ENCODE results near the gene ODC1.

Gene ODC1

DNA sequence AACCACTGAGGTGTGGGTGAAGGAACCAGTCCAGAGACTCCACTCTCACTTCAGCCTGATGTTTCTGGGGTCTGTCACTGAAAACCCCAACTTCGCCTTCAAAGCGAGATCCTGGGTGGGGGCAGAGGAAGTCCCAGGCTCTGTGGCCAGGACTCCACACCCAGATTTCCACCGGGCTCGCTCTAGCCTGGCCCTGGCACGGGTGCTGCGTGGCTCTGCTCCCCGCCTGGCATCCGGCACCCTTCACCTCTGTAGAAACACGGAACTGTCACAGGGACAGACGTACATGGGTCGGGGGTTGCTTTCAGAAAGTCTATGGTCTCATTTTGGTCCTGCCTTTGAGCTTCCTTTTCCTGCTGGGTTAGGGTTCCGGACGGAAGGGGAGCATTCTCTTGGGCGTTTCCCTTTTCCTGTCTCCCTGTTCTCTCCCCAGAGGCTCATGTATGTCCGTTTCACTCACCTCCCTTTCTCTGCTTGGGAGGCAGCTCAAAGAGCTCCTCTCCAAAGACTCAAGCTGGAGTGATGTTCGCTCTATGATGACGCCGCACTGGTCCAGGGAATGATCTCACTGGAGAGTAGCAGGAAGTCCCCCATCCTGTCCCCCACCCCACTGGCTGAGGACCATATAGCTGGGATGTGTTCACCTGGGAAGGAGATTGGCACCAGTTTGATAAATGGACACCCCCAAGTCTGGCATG lies 41.5 kb downstream of the ODC1 start:
- Histone ChIP-seq H3K4me1 (ENCODE audit: control insufficient read depth, insufficient read depth, low read length) (no peaks in the 10 kb centered on the region), H3K4me3 (ENCODE audit: low read depth, low read length) (no peak overlapping the region), H3K9me3 (ENCODE audit: control insufficient read depth, insufficient read depth, low read length) (no peaks in the 10 kb centered on the region), H3K36me3 (ENCODE audit: control insufficient read depth, insufficient read depth, low read length) (no peaks in the 10 kb centered on the region), H3K9ac (ENCODE audit: low read depth, low read length) (no peak overlapping the region), H3K27me3 (ENCODE audit: control insufficient read depth, insufficient read depth, low read length) (no peaks in the 10 kb centered on the region)

GRCh38 chr2:10406016-10406415 lies 42.1 kb downstream of the ODC1 start:
- Histone ChIP-seq H3K9ac (ENCODE audit: low read depth, low read length) (no peak overlapping the region), H3K4me3 (ENCODE audit: low read depth, low read length) (no peak overlapping the region), H3K27me3 (ENCODE audit: control insufficient read depth, insufficient read depth, low read length) (no peaks in the 10 kb centered on the region), H3K36me3 (ENCODE audit: control insufficient read depth, insufficient read depth, low read length) (no peaks in the 10 kb centered on the region), H3K9me3 (ENCODE audit: control insufficient read depth, insufficient read depth, low read length) (no peaks in the 10 kb centered on the region), H3K4me1 (ENCODE audit: control insufficient read depth, insufficient read depth, low read length) (no peaks in the 10 kb centered on the region)

DNA sequence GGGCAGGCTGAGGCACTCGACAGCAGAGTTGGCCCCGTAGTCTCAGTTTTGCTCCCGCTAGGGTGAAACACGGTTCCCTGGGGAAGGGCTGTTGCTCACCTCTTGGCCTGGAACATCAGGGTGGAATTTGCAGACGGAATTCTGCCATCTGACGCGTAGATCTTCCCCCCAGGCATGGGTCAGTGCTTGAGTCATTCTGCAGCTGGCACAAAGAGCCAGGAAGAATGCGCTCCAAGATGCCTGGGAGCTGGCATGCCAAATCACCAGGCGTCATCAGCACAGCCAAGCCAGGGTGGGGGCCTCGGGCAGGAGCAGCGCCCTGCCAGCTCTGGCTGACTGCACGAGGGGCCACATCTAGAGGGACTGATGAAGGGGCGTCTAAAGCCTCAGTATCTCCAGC lies 42.7 kb downstream of the ODC1 start:
- Histone ChIP-seq H3K36me3 (ENCODE audit: control insufficient read depth, insufficient read depth, low read length) (no peaks in the 10 kb centered on the region), H3K27me3 (ENCODE audit: control insufficient read depth, insufficient read depth, low read length) (no peaks in the 10 kb centered on the region), H3K9me3 (ENCODE audit: control insufficient read depth, insufficient read depth, low read length) (no peaks in the 10 kb centered on the region), H3K4me3 (ENCODE audit: low read depth, low read length) (no peak overlapping the region), H3K9ac (ENCODE audit: low read depth, low read length) (no peak overlapping the region), H3K4me1 (ENCODE audit: control insufficient read depth, insufficient read depth, low read length) (no peaks in the 10 kb centered on the region)

DNA sequence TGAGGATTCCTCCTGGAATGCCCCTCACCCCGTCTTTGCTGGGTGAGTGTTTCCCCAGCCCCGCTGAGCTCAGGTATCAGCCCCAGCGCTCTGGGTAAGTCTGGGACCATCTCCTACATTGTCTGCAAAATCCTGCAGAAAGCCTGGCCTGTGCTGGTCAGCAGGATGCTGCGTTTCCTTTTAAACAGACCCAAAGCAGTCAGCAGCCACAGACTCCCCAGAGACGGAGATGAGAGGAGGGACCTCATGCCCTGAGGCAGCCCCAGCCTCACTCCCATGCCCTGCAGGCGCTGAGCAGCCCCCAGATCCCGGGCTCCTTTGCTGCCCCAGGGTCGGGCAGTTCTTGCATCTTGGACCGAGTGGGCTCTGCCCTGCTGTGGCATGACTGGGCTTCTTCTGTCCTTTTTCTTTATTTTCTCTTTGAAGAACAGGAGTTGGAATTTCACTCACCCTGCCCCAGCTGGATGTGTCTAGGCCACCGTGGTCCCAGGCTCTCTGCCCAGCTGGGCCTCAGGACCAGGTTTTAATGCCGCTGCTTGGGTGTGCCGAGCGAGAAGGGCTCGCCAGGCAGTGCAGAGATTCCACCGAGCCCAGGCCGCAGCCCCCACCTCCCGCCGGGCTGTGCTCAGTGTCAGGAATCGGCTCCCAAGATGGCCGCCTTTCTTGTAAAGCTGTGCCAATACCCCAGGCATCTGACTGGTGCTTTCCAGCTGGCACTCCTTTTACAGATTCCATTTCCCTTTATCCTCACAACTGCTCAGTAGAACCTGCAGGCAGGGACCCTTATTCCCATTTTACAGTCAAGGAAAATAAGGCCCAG lies 43.6 kb downstream of the ODC1 start:
- Histone ChIP-seq H3K9ac (ENCODE audit: low read depth, low read length) (no peak overlapping the region), H3K4me1 (ENCODE audit: control insufficient read depth, insufficient read depth, low read length) (no peaks in the 10 kb centered on the region), H3K36me3 (ENCODE audit: control insufficient read depth, insufficient read depth, low read length) (no peaks in the 10 kb centered on the region), H3K27me3 (ENCODE audit: control insufficient read depth, insufficient read depth, low read length) (no peaks in the 10 kb centered on the region), H3K9me3 (ENCODE audit: control insufficient read depth, insufficient read depth, low read length) (no peaks in the 10 kb centered on the region), H3K4me3 (ENCODE audit: low read depth, low read length) (no peak overlapping the region)

DNA sequence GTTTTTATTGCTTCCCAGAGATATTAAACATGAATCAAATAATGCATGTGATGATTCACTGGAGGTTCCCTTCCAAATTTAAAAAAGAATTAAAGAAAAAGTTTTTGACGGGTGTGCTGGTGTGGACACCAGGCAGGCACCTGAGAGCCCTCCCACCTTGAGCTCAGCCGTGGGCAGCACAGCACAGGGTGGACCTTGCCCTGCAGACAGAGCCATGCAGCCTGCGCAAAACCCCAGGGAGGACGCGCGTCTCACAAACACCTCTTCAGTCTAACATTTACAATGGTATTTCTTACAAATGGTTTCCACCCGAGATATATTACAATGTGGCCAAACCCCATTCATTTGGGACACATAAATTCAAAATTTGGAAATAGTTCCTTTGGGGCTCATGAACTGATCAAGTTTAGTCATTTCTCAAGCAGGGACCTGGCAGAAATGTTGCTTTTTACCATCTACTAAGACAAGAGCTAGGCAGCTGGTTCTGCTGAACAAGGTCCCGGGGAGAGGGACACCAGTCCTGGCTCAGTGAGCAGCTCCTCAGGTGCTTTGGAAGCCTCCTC lies 45.4 kb downstream of the ODC1 start:
- no peak overlapping the region for H3K4me3 ChIP-seq (ENCODE audit: low read depth, low read length)
- no peaks in the 10 kb centered on the region for H3K36me3 ChIP-seq (ENCODE audit: control insufficient read depth, insufficient read depth, low read length)
- H3K4me1 ChIP-seq (ENCODE audit: control insufficient read depth, insufficient read depth, low read length) = no peaks in the 10 kb centered on the region
- H3K9me3 ChIP-seq (ENCODE audit: control insufficient read depth, insufficient read depth, low read length) = no peaks in the 10 kb centered on the region
- H3K27me3 ChIP-seq (ENCODE audit: control insufficient read depth, insufficient read depth, low read length) = no peaks in the 10 kb centered on the region
- no peak overlapping the region for H3K9ac ChIP-seq (ENCODE audit: low read depth, low read length)

DNA sequence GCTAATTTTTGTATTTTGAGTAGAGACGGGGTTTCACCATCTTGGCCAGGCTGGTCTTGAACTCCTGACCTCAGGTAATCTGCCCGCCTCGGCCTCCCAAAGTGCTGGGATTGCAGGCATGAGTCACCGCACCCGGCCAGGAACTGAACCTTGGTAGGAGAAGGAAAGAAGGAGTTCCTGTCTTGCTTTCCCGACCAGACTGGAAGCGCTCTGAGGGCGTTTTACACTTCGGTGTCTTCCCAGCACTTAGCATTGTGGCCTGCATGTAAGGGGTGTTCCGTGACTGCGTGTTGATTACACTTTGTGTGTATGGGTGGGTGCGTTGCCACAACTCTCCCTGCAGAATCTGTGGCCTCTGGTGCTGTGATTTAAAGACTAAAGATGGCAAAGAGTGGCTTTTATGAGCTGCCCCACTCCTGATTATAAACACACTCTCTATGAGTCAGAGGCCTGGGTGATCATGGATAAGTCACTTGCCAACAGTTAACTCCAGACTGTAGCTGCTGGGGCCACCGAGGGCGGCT lies 46.0 kb downstream of the ODC1 start:
- no peak overlapping the region for H3K9ac ChIP-seq (ENCODE audit: low read depth, low read length)
- H3K4me1 ChIP-seq (ENCODE audit: control insufficient read depth, insufficient read depth, low read length) = no peaks in the 10 kb centered on the region
- no peaks in the 10 kb centered on the region for H3K9me3 ChIP-seq (ENCODE audit: control insufficient read depth, insufficient read depth, low read length)
- no peaks in the 10 kb centered on the region for H3K27me3 ChIP-seq (ENCODE audit: control insufficient read depth, insufficient read depth, low read length)
- H3K4me3 ChIP-seq (ENCODE audit: low read depth, low read length) = no peak overlapping the region
- H3K36me3 ChIP-seq (ENCODE audit: control insufficient read depth, insufficient read depth, low read length) = no peaks in the 10 kb centered on the region

DNA sequence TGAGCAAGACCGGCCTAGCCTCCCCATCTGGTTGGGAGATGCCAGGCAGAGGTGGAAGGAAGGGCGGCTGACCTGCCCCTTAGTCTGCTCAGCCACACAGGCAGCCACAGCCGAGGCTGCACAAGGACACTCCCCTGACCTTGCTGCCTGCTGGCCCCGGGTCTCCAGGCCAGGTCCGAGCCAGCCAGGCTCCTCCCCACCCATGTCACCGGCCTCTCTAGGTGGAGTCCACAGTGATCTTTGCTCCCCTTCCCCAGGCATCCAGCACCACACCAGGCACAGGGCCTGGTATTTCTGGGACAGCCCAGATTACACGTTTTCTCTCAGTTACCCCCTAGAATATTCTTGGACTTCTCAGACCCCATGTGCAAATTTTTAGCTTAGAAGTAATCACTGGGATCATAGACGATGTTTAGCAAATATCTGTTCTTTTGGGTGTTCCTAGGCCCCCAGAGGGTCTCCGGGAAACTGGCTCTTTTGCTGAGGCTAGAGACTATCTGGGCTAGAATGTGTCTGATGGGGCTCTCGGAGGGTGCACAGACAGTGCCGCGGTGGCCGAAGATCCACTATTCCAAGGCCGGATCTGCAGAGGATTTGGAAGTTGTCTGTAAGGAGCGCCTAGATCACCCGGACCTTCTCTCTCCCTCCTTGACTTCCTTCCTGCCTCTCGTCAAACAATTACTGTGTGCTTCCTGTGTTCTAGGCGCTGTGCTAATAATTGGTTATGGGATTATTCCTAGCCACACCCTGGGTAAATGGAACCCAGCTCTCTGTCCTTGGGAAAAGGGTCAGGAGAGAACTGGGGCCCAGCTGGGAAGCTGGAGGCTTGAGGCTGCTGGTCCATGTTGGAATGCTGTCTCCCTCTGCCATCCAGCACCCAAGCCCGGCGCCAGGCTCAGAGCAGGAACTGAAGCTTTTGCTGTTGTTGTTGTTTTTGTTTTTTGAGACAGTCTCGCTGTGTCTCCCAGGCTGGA lies 46.9 kb downstream of the ODC1 start:
- Histone ChIP-seq H3K4me1 (ENCODE audit: control insufficient read depth, insufficient read depth, low read length) (no peaks in the 10 kb centered on the region), H3K9me3 (ENCODE audit: control insufficient read depth, insufficient read depth, low read length) (no peaks in the 10 kb centered on the region), H3K36me3 (ENCODE audit: control insufficient read depth, insufficient read depth, low read length) (no peaks in the 10 kb centered on the region), H3K27me3 (ENCODE audit: control insufficient read depth, insufficient read depth, low read length) (no peaks in the 10 kb centered on the region), H3K9ac (ENCODE audit: low read depth, low read length) (no peak overlapping the region), H3K4me3 (ENCODE audit: low read depth, low read length) (no peak overlapping the region)

GRCh38 chr2:10400568-10400977 lies 47.6 kb downstream of the ODC1 start:
- Histone ChIP-seq H3K4me3 (ENCODE audit: low read depth, low read length) (no peak overlapping the region), H3K27me3 (ENCODE audit: control insufficient read depth, insufficient read depth, low read length) (no peaks in the 10 kb centered on the region), H3K9ac (ENCODE audit: low read depth, low read length) (no peak overlapping the region), H3K36me3 (ENCODE audit: control insufficient read depth, insufficient read depth, low read length) (no peaks in the 10 kb centered on the region), H3K4me1 (ENCODE audit: control insufficient read depth, insufficient read depth, low read length) (no peaks in the 10 kb centered on the region), H3K9me3 (ENCODE audit: control insufficient read depth, insufficient read depth, low read length) (no peaks in the 10 kb centered on the region)

GRCh38 chr2:10400002-10400401 lies 48.1 kb downstream of the ODC1 start:
- H3K9ac ChIP-seq (ENCODE audit: low read depth, low read length) = no peak overlapping the region
- H3K4me3 ChIP-seq (ENCODE audit: low read depth, low read length) = no peak overlapping the region
- no peaks in the 10 kb centered on the region for H3K36me3 ChIP-seq (ENCODE audit: control insufficient read depth, insufficient read depth, low read length)
- no peaks in the 10 kb centered on the region for H3K4me1 ChIP-seq (ENCODE audit: control insufficient read depth, insufficient read depth, low read length)
- H3K27me3 ChIP-seq (ENCODE audit: control insufficient read depth, insufficient read depth, low read length) = no peaks in the 10 kb centered on the region
- H3K9me3 ChIP-seq (ENCODE audit: control insufficient read depth, insufficient read depth, low read length) = no peaks in the 10 kb centered on the region

- Histone ChIP-seq H3K36me3 (ENCODE audit: control insufficient read depth, insufficient read depth, low read length) (no peaks in the 10 kb centered on the region), H3K27me3 (ENCODE audit: control insufficient read depth, insufficient read depth, low read length) (no peaks in the 10 kb centered on the region), H3K4me3 (ENCODE audit: low read depth, low read length) (no peak overlapping the region), H3K9me3 (ENCODE audit: control insufficient read depth, insufficient read depth, low read length) (no peaks in the 10 kb centered on the region), H3K4me1 (ENCODE audit: control insufficient read depth, insufficient read depth, low read length) (no peaks in the 10 kb centered on the region), H3K9ac (ENCODE audit: low read depth, low read length) (no peak overlapping the region)
These were observed 48.8 kb downstream of the ODC1 start for GRCh38 chr2:10399358-10399757.

- Histone ChIP-seq H3K4me1 (ENCODE audit: control insufficient read depth, insufficient read depth, low read length) (no peaks in the 10 kb centered on the region), H3K36me3 (ENCODE audit: control insufficient read depth, insufficient read depth, low read length) (no peaks in the 10 kb centered on the region), H3K9me3 (ENCODE audit: control insufficient read depth, insufficient read depth, low read length) (no peaks in the 10 kb centered on the region), H3K4me3 (ENCODE audit: low read depth, low read length) (no peak overlapping the region), H3K27me3 (ENCODE audit: control insufficient read depth, insufficient read depth, low read length) (no peaks in the 10 kb centered on the region), H3K9ac (ENCODE audit: low read depth, low read length) (no peak overlapping the region)
These were observed 49.6 kb downstream of the ODC1 start for GRCh38 chr2:10398496-10398895.

Data from iPS-15b (cell line).